Skeletal muscle cell (primary cell): ENCODE measurements around the gene NME1.

Source experiments
- DNase-seq: peaks from one replicate; pipeline ENCODE4 v3.0.0-alpha.2; 2010; ENCODE audit warnings: low read depth
- H3K4me3 ChIP-seq: 2 replicates; pipeline ENCODE4 v1.5.1; 2011; ENCODE audit warnings: low read depth, mild to moderate bottlenecking, control low read depth, low read length, moderate library complexity

Gene NME1

GRCh38 chr17:51185763-51186332 is 32.5 kb downstream of the NME1 start:
- no peak overlapping the region for H3K4me3 ChIP-seq
- DNase-seq: no peak

GRCh38 chr17:51188271-51188833 is 35.0 kb downstream of the NME1 start:
- no peak overlapping the region for H3K4me3 ChIP-seq
- no peak for DNase-seq

- H3K4me3 ChIP-seq: no peak overlapping the region
- DNase-seq: no peak
These were observed 35.8 kb downstream of the NME1 start for GRCh38 chr17:51189162-51189561.

- no peak for DNase-seq
- H3K4me3 ChIP-seq: no peak overlapping the region
These were observed 36.3 kb downstream of the NME1 start for GRCh38 chr17:51189628-51190027.

- DNase-seq: no peak
These were observed 38.5 kb downstream of the NME1 start for GRCh38 chr17:51191895-51192294.

GRCh38 chr17:51197754-51198153 is 44.4 kb downstream of the NME1 start:
- no peak for DNase-seq
- no peak overlapping the region for H3K4me3 ChIP-seq

More at GRCh38 chr17:51191895-51192294, 38.5 kb downstream of the NME1 start:
- H3K4me3 ChIP-seq: no peak overlapping the region

- H3K4me3 ChIP-seq: no peak overlapping the region
- no peak for DNase-seq
These were observed 46.9 kb downstream of the NME1 start for GRCh38 chr17:51200295-51200694.

GRCh38 chr17:51200846-51201245 is 47.5 kb downstream of the NME1 start:
- no peak overlapping the region for H3K4me3 ChIP-seq
- DNase-seq: no peak

- DNase-seq: no peak
- H3K4me3 ChIP-seq: no peak overlapping the region
These were observed 50.5 kb downstream of the NME1 start for GRCh38 chr17:51203838-51204237.
